NCI-H82 (cell line): ENCODE results near the gene GNA15.
"Not testable (repeated sequence)": the region's sequence is repeated elsewhere in the genome, so short reads cannot be mapped to it uniquely, and the experiment has no call there.

Source experiments
- DNase-seq: peaks from one replicate; lab custom pipeline; 2025; lab: John Stamatoyannopoulos, UW

The GNA15 gene

GRCh38 chr19:3149526-3150505 lies 14.0 kb downstream of the GNA15 start:
- DNase-seq: no peak

- DNase-seq: no peak
These were observed 15.0 kb downstream of the GNA15 start for GRCh38 chr19:3150739-3151329.

- DNase-seq: no peak
These were observed 16.0 kb downstream of the GNA15 start for GRCh38 chr19:3151563-3152418.

GRCh38 chr19:3152419-3152780 lies 16.6 kb downstream of the GNA15 start:
- DNase-seq: no peak

DNA sequence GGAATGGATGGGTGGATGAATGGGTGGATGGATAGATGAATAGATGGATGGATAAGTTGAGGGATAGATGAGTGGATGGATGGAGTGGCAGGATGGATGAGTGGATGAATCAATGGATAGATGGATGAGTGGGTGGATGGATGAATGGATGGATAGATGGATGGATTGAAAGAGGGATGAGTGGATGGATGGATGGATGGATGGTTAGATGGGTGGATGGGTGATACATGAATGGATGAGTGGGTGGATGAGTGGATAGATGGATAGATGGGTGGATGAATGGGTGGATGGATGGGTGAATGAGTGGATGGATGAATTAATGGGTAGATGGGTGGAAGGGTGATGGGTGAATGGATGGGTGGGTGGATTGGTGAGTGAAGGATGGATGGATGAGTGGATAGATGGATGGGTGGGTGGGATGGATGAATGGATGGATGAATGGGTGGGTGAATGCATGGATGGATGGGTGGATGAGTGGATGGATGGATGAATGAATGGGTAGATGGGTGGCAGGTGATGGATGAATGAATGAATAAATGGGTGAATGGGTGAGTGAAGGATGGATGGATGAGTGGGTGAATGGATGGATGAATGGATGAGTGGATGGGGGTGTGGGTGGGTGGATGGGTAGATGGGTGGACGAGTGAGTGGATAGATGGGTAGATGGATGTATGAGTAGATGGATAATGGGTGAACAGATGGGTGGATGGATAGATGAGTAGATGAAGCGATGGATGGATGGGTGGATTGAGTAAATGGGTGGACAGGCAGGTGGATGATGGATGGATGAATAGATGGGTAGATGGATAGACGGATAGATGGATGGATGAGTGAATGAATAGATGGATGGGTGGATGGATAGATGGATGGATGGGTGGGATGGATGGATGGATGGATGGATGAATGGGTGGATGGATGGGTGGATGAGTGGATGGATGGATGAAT lies 17.7 kb downstream of the GNA15 start:
- DNase-seq: no peak

- DNase-seq: not testable (repeated sequence)
These were observed 18.6 kb downstream of the GNA15 start for GRCh38 chr19:3154447-3154846.

GRCh38 chr19:3154957-3155736 lies 19.3 kb downstream of the GNA15 start:
- DNase-seq: peak; percentile 21

GRCh38 chr19:3157096-3157845 lies 21.4 kb downstream of the GNA15 start:
- DNase-seq: no peak

DNA sequence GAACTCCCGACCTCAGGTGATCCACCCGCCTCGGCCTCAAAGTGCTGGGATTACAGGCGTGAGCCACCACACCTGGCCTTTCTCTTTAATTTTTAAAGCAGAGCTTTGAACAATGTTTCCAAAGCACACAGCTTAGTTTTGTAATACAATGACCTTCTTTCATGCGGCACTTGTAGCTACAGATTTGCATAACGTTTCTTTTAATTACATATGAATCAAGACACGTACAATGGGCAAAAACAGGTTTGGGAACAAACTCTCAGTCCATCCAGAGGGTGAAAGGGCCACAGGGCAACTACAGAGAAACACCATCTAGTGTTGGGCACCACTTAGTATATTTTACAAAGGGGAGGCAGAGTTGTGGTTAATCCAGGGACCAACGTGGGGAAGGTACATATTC lies 23.7 kb downstream of the GNA15 start:
- no peak for DNase-seq

GRCh38 chr19:3160219-3160618 lies 24.4 kb downstream of the GNA15 start:
- DNase-seq: no peak

DNA sequence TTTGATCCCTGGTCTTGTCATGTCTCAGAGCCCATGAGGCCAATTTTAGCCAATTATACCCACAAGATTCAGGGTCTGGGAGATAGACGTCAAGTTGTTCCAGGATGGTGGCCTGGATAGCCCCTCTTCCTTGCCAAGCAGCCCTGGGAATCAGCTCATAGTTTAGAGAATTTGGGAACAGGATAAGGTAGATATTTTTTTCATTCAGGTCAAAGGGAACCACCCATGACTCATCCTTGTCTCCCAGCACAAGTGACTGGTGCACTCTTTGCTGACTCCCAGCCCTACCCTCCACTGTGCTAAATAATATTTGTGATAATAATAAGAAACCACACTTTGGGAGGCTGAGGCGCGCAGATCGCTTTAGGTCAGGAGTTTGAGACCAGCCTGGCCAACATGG lies 25.6 kb downstream of the GNA15 start:
- no peak for DNase-seq

DNA sequence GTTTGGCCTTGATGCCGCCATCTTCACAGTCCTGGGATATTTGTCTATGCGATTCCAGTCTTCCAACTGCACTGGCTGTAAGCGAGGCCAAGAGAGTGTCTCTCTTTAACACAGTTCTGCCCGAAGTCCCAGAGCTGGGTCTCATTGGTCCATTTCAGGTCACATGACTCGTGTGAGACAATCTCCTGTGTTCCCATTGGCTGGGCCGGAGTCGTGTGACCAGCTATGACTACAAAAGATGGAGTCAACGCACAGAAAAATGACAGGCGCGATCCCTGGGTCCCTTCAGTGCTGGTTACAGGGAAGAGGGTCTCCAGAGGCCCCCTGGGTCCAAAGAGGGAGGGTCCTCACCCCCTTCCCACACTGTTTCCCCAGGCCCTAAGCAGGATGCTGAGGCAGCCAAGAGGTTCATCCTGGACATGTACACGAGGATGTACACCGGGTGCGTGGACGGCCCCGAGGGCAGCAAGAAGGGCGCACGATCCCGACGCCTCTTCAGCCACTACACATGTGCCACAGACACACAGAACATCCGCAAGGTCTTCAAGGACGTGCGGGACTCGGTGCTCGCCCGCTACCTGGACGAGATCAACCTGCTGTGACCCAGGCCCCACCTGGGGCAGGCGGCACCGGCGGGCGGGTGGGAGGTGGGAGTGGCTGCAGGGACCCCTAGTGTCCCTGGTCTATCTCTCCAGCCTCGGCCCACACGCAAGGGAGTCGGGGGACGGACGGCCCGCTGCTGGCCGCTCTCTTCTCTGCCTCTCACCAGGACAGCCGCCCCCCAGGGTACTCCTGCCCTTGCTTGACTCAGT lies 26.8 kb downstream of the GNA15 start:
- DNase-seq: peak; percentile 34

GRCh38 chr19:3163230-3163886 lies 27.5 kb downstream of the GNA15 start:
- DNase-seq: peak; percentile 79

GRCh38 chr19:3163943-3164342 lies 28.1 kb downstream of the GNA15 start:
- no peak for DNase-seq

GRCh38 chr19:3167533-3168272 lies 31.9 kb downstream of the GNA15 start:
- DNase-seq: no peak

DNA sequence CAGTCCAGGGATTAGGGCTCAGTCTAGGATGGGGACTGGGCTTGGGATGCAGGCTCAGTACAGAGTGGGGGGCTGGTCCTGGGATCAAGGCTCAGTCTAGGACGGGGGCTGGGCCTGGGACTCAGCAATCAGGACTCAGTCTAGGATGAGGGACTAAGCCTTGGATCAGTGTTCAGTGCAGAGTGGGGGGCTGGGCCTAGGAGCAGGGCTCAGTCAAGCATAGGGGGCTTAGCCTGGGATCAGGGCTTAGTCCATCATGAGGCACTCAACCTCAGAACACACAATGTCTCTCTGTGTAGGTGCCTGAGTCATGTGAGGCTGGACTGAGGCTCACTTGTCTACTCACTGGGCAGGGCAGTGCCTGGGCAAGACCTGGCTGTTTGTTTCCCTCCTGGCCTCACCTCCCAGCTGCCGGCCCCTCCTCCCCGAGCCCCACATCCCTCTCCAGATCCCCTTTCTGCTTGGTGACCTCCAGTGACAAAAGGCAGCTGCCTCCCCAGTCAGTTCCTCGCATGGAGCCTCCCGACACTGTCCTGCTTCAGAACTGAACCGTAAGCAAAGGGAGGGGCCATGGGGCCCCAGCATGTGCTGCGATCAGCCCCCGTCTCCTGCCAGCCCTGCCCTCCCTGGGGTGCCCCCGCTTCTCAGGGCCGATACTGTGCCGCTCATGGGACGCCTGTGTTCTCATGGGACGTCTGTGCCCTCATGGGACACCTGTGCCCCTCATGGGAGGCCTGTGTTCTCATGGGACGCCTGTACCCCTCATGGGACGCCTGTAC lies 36.2 kb downstream of the GNA15 start:
- no peak for DNase-seq

- DNase-seq: not testable (repeated sequence)
These were observed 36.8 kb downstream of the GNA15 start for GRCh38 chr19:3172673-3173000.
